GM23338 (cell line): ENCODE measurements around the gene TMEM225. TPM values are rescaled to one million over a fixed set of nuclear protein-coding genes. Genes with fewer than 3 reads are reported as not detected.

Experiments
- ATAC-seq: fragments of 200-7000 bp; cut with Tn5 transposase; 3 replicates; pipeline ENCODE4 v1.9.1; 2020
- DNase-seq: peaks from one replicate; pipeline ENCODE4 v3.0.0-alpha.2; 2015; ENCODE audit warnings: low spot score
- H2AFZ ChIP-seq: fragments of 200-600 bp; sonication (generic); 2 replicates; pipeline ENCODE4 v1.8.0; 2016; ENCODE audit warnings: antibody characterized with exemption, mild to moderate bottlenecking, moderate library complexity
- H3F3A ChIP-seq: fragments of 200-600 bp; sonication (generic); replicated peaks from 2 replicates; pipeline ENCODE4 v1.8.0; 2017; ENCODE audit warnings: antibody characterized with exemption, mixed run types, low read depth
- H3K27ac ChIP-seq: fragments of 200-600 bp; sonication (generic); 2 replicates; pipeline ENCODE4 v1.6.1; 2016; ENCODE audit warnings: low read depth
- H3K27me3 ChIP-seq: fragments of 200-600 bp; sonication (generic); 2 replicates; pipeline ENCODE4 v1.8.0; 2016; ENCODE audit warnings: mild to moderate bottlenecking, mixed run types, moderate library complexity; ENCODE audit not compliant: insufficient read depth
- H3K36me3 ChIP-seq: fragments of 200-600 bp; sonication (generic); 2 replicates; pipeline ENCODE4 v1.8.0; 2016; ENCODE audit warnings: mild to moderate bottlenecking; ENCODE audit not compliant: insufficient read depth
- H3K4me1 ChIP-seq: fragments of 200-600 bp; sonication (generic); 2 replicates; pipeline ENCODE4 v1.8.0; 2016; ENCODE audit warnings: mild to moderate bottlenecking, moderate library complexity; ENCODE audit not compliant: insufficient read depth
- H3K4me2 ChIP-seq: fragments of 200-600 bp; sonication (generic); 2 replicates; pipeline ENCODE4 v1.7.1; 2017; ENCODE audit warnings: mixed run types
- H3K4me3 ChIP-seq: fragments of 200-600 bp; sonication (generic); 2 replicates; pipeline ENCODE4 v1.6.1; 2016; ENCODE audit warnings: mixed run types
- H3K79me2 ChIP-seq: fragments of 200-600 bp; sonication (generic); replicated peaks from 2 replicates; pipeline ENCODE4 v1.8.0; 2017; ENCODE audit warnings: mild to moderate bottlenecking; ENCODE audit not compliant: insufficient read depth
- H3K9me2 ChIP-seq: fragments of 200-600 bp; sonication (generic); 2 replicates; pipeline ENCODE4 v1.8.0; 2017; ENCODE audit not compliant: insufficient read depth
- H4K20me1 ChIP-seq: fragments of 200-600 bp; sonication (generic); replicated peaks from 2 replicates; pipeline ENCODE4 v1.8.0; 2017; ENCODE audit warnings: mild to moderate bottlenecking; ENCODE audit not compliant: insufficient read depth
- H3K27ac Mint-ChIP-seq: 2 replicates; pipeline ENCODE4 v1.8.0; 2020; ENCODE audit warnings: inconsistent platforms, mild to moderate bottlenecking, moderate library complexity, mixed read lengths
- H3K27me3 Mint-ChIP-seq: 3 replicates; pipeline ENCODE4 v1.8.0; 2022; ENCODE audit warnings: low read depth, mild to moderate bottlenecking, moderate library complexity, mixed read lengths, inconsistent platforms; ENCODE audit not compliant: insufficient read depth, poor library complexity
- H3K36me3 Mint-ChIP-seq: 3 replicates; pipeline ENCODE4 v1.8.0; 2021; ENCODE audit warnings: low read depth, mild to moderate bottlenecking, inconsistent platforms, moderate library complexity, mixed read lengths
- H3K4me1 Mint-ChIP-seq: 3 replicates; pipeline ENCODE4 v1.8.0; 2020; ENCODE audit warnings: mild to moderate bottlenecking, inconsistent platforms, mixed read lengths
- H3K4me3 Mint-ChIP-seq: 3 replicates; pipeline ENCODE4 v1.8.0; 2021; ENCODE audit warnings: moderate library complexity, mild to moderate bottlenecking, inconsistent platforms, mixed read lengths
- H3K9me3 Mint-ChIP-seq: 3 replicates; pipeline ENCODE4 v1.8.0; 2020; ENCODE audit warnings: moderate library complexity, mild to moderate bottlenecking, inconsistent platforms, mixed read lengths
- CREB1 ChIP-seq: fragments of 250-450 bp; sonication (Bioruptor Pico); IDR thresholded peaks from 2 replicates; pipeline ENCODE4 v1.5.0; 2020; ENCODE audit warnings: low read depth, mild to moderate bottlenecking, moderate library complexity
- EZH2phosphoT487 ChIP-seq: fragments of 200-600 bp; sonication (generic); IDR thresholded peaks from one replicate; pipeline ENCODE4 v1.8.1; 2018; ENCODE audit warnings: antibody characterized with exemption; ENCODE audit not compliant: unreplicated experiment
- JUNB ChIP-seq: IDR thresholded peaks from one replicate; pipeline ENCODE4 v1.6.1; 2016; ENCODE audit warnings: antibody characterized with exemption; ENCODE audit not compliant: unreplicated experiment
- NANOG ChIP-seq: IDR thresholded peaks from 2 replicates; pipeline ENCODE4 v1.6.1; 2016; ENCODE audit warnings: antibody characterized with exemption, borderline replicate concordance
- POLR2AphosphoS5 ChIP-seq: IDR thresholded peaks from 2 replicates; pipeline ENCODE4 v1.6.1; 2016; ENCODE audit warnings: antibody characterized with exemption, low read depth
- STAT1 ChIP-seq: IDR thresholded peaks from one replicate; pipeline ENCODE4 v1.6.1; 2016; ENCODE audit warnings: antibody characterized with exemption; ENCODE audit not compliant: unreplicated experiment
- ZNF331 ChIP-seq: fragments of 250-450 bp; sonication (Bioruptor Pico); IDR thresholded peaks from 2 replicates; pipeline ENCODE4 v1.5.0; 2020; ENCODE audit warnings: low read depth, mild to moderate bottlenecking, moderate library complexity
- polyA plus RNA-seq: library from polyadenylated mRNA; unstranded; fragments of >200 nt; fragmentation: Nextera tagmentation; extraction: Ambion mirVana; gene quantifications from 2 replicates; pipeline ENCODE4 v1.2.1, GENCODE V29; 2016
- total RNA-seq: library from RNA; depleted of rRNA; stranded (reverse); fragments of >200 nt; shearing (Covaris generic); gene quantifications from 2 replicates; pipeline ENCODE4 v1.2.3, GENCODE V29; 2014; rRNA removed
- TF ChIP-seq, protein P1 (sequence below), 2 experiments: fragments of 200-600 bp in 1 of 2; sonication (generic) in 1 of 2; conservative IDR thresholded peaks; 2 replicates each; pipeline versions ENCODE4 v1.5.1 to v1.6.1; 2016 to 2017; ENCODE audit warnings: antibody characterized with exemption in 2 of 2, low read depth in 2 of 2, mild to moderate bottlenecking in 2 of 2, moderate library complexity in 1 of 2

The TMEM225 gene
- total and polyA plus RNA-seq, 2 experiments from 2014 or later = not detected

DNA sequence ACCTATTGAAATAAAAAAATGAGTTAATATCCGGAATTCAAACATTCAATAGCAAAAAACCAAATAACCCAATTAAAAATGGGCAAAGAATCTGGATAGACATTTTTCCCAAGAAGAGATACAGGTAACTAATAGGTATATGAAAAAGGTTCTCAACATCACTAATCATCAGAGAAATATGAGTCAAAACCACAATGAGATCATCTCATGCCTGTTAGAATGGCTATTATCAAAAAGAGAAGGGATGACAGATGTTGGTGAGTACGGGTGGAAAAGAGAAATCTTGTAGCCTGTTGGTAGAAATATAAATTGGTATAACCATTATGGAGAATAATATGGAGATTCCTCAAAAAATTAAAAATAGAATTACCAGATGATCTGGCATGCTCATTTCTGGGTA, 52.4 kb downstream of the TMEM225 start:
- no peak overlapping the region for H2AFZ ChIP-seq
- H3K4me3 ChIP-seq = no peak overlapping the region
- H3K27me3 ChIP-seq = no peaks in the 10 kb centered on the region
- H3K79me2 ChIP-seq = no peaks in the 10 kb centered on the region
- DNase-seq = no peak
- no peak for ATAC-seq
- H4K20me1 ChIP-seq = no peaks in the 10 kb centered on the region
- Mint-ChIP-seq H3K27me3 (no peaks in the 10 kb centered on the region), H3K4me1 (peaks cover 1% of the 10 kb centered on the region; the same call in 2 of the 3 replicates), H3K36me3 (peaks cover 4% of the 10 kb centered on the region; the same call in 2 of the 3 replicates), H3K27ac (no peak overlapping the region), H3K9me3 (peaks cover 3% of the 10 kb centered on the region; the same call in 1 of the 3 replicates), H3K4me3 (no peak overlapping the region)
- H3K27ac ChIP-seq = no peak overlapping the region
- H3K36me3 ChIP-seq = no peaks in the 10 kb centered on the region
- H3F3A ChIP-seq = no peaks in the 10 kb centered on the region
- TF ChIP-seq ZNF331 (no peak), POLR2AphosphoS5 (no peak), NANOG (no peak), JUNB (no peak), STAT1 (no peak), CREB1 (CRISPR knock-in tag) (no peak), EZH2phosphoT487 (no peak)
- TF ChIP-seq, protein P1, sequence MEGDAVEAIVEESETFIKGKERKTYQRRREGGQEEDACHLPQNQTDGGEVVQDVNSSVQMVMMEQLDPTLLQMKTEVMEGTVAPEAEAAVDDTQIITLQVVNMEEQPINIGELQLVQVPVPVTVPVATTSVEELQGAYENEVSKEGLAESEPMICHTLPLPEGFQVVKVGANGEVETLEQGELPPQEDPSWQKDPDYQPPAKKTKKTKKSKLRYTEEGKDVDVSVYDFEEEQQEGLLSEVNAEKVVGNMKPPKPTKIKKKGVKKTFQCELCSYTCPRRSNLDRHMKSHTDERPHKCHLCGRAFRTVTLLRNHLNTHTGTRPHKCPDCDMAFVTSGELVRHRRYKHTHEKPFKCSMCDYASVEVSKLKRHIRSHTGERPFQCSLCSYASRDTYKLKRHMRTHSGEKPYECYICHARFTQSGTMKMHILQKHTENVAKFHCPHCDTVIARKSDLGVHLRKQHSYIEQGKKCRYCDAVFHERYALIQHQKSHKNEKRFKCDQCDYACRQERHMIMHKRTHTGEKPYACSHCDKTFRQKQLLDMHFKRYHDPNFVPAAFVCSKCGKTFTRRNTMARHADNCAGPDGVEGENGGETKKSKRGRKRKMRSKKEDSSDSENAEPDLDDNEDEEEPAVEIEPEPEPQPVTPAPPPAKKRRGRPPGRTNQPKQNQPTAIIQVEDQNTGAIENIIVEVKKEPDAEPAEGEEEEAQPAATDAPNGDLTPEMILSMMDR (conservative IDR thresholded peaks at IDR 0.05; ENCODE audit: low read depth in 2 of 2) = no peak
- H3K4me2 ChIP-seq = no peak overlapping the region
- H3K4me1 ChIP-seq = 0 out of 2 replicates have a peak, but pooled peaks cover under 1% of the 10 kb centered on the region
- peaks cover 16% of the 10 kb centered on the region; the same call in 1 of the 2 replicates for H3K9me2 ChIP-seq

Other genes with a start within 250 kb of the TMEM225 start
- 1.7 and 2.2 TPM in 2 replicates for gene SCN3B, start 231.0 kb downstream of the TMEM225 start, total RNA-seq
- gene SCN3B, start 231.0 kb downstream of the TMEM225 start, polyA plus RNA-seq = 0.56 and 0.74 TPM in 2 replicates
- gene ZNF202, start 144.0 kb downstream of the TMEM225 start, total RNA-seq = 33.0 and 36.7 TPM in 2 replicates
- 16.1 and 18.2 TPM in 2 replicates for gene ZNF202, start 144.0 kb downstream of the TMEM225 start, polyA plus RNA-seq
- gene OR6X1, start 131.2 kb downstream of the TMEM225 start, total RNA-seq = not detected in 2 replicates
- gene OR6X1, start 131.2 kb downstream of the TMEM225 start, polyA plus RNA-seq = not detected in 2 replicates
- gene OR6M1, start 79.3 kb downstream of the TMEM225 start, total RNA-seq = not detected in 2 replicates
- not detected in 2 replicates for gene OR6M1, start 79.3 kb downstream of the TMEM225 start, polyA plus RNA-seq
- 0.14 and 0.74 TPM in 2 replicates for gene OR8D4, start 16.5 kb upstream of the TMEM225 start, total RNA-seq
- not detected in 2 replicates for gene OR8D4, start 16.5 kb upstream of the TMEM225 start, polyA plus RNA-seq
- gene OR4D5, start 53.9 kb upstream of the TMEM225 start, total RNA-seq = not detected in 2 replicates
- gene OR4D5, start 53.9 kb upstream of the TMEM225 start, polyA plus RNA-seq = not detected in 2 replicates
- gene OR6T1, start 58.2 kb upstream of the TMEM225 start, total RNA-seq = not detected in 2 replicates
- not detected in 2 replicates for gene OR6T1, start 58.2 kb upstream of the TMEM225 start, polyA plus RNA-seq
- not detected in 2 replicates for gene OR10S1, start 92.1 kb upstream of the TMEM225 start, total RNA-seq
- gene OR10S1, start 92.1 kb upstream of the TMEM225 start, polyA plus RNA-seq = not detected in 2 replicates
- gene OR10G6, start 109.5 kb upstream of the TMEM225 start, total RNA-seq = not detected in 2 replicates
- gene OR10G6, start 109.5 kb upstream of the TMEM225 start, polyA plus RNA-seq = not detected in 2 replicates
- gene OR10G4, start 127.3 kb upstream of the TMEM225 start, total RNA-seq = not detected in 2 replicates
- gene OR10G4, start 127.3 kb upstream of the TMEM225 start, polyA plus RNA-seq = not detected in 2 replicates
- gene OR10G9, start 137.3 kb upstream of the TMEM225 start, total RNA-seq = not detected in 2 replicates
- gene OR10G9, start 137.3 kb upstream of the TMEM225 start, polyA plus RNA-seq = not detected in 2 replicates
- not detected in 2 replicates for gene OR10G8, start 141.1 kb upstream of the TMEM225 start, total RNA-seq
- gene OR10G8, start 141.1 kb upstream of the TMEM225 start, polyA plus RNA-seq = not detected in 2 replicates
- gene OR10G7, start 155.7 kb upstream of the TMEM225 start, total RNA-seq = not detected in 2 replicates
- not detected in 2 replicates for gene OR10G7, start 155.7 kb upstream of the TMEM225 start, polyA plus RNA-seq
- 13.5 and 15.2 TPM in 2 replicates for gene VWA5A, start 229.8 kb upstream of the TMEM225 start, total RNA-seq
- gene VWA5A, start 229.8 kb upstream of the TMEM225 start, polyA plus RNA-seq = 10.0 and 10.4 TPM in 2 replicates